CD4-positive, alpha-beta T cell treated with Interleukin-17A for 4 hours (primary cell): ENCODE measurements around the gene OR2Y1.
"Not testable (repeated sequence)": the region's sequence is repeated elsewhere in the genome, so short reads cannot be mapped to it uniquely, and the experiment has no call there.

Experiments used
- DNase-seq: peaks from one replicate; pipeline ENCODE4 v3.0.0-alpha.2; 2020; ENCODE audit warnings: mixed read lengths

OR2Y1 gene

DNA sequence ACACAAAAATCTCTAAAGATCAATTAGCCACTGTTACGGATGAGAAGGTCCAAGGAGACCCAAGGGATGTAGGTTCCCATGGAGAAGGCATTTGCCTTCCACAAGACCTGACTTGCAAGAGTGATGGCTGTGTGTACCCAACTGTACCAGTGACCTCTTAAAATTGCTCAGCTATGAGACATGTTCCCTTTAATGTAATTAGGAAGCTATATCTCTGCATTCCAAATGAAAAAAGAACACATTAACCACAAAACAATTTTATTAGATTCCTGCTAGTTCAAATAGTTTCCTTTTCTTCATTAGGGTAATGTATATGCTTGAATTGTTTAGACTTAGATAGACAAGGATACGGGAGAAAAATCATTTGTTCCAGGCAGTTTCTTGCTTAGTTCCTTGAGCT, 3.3 kb downstream of the OR2Y1 start:
- no peak for DNase-seq

DNA sequence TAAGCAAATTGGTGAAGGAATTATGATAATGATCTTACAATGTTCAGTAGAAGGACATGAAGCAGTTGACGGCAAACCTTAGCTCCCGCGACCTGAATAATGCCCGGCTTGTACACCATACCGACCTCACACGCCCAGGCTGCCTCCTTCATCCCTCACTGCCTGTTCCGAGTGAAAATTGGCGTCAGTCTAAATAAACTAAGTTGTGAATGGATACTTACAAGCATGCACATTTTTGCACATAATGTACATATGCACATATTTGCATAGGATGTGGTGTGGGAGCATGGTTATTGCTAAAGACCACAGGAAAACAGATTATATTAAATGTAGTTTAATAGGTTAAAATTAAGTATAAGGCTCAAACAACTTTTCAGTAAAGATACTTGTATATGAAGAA, 14.9 kb downstream of the OR2Y1 start:
- no peak for DNase-seq

DNA sequence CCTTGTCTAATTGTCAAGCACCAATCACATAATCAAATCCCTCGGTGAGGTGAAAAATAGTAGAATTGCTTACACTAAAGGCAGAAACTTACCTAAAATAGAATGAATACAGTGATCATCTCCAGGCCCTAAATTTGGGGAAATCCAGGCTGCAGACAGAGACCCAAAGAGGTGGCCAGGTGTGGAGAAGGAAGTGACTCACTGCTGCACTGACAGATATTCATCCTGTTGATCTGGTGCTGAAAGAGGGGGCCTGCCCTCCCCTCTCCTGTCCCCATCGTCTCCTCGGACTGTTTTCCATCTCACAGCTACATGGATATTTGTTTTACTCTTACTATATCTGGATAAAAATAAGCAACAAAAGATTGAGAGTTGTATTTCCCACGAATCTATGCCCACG, 15.9 kb downstream of the OR2Y1 start:
- peak; percentile 8 for DNase-seq

DNA sequence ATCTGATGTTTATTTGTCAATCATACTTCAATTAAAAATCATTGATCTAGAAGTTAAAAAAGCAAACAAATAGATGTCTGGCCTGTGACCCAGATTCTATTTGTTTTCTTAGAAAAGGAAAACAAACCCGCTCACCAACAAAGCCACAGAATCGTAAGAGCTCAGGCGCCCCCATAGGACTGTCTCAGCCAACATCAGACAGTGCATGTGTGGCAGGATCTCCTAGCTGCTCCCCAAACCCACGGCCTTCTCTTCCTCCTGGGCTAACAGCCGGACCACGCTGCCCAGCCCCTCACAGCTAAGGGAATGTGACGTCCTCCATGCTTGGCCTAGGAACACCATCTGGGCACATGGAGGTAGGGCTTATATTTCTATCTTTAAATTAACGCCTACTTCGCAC, 19.4 kb downstream of the OR2Y1 start:
- no peak for DNase-seq

DNA sequence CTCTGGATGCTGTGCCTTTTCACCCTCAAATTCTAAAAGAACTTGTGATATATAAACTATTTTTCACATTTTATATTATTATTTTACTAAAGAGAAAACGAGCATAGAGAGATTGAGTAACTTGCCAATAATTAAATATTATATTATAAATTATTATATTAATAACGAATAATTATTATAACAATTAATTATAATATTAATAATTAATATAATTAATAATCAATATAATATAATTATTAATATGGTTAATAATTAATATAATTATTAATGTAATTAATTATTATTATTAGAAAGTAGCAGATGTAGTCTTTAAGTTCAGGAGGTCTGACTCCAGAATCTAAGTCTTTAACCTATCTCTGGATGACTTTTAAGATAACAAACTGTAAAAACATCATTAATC, 20.1 kb downstream of the OR2Y1 start:
- DNase-seq, result no peak

DNA sequence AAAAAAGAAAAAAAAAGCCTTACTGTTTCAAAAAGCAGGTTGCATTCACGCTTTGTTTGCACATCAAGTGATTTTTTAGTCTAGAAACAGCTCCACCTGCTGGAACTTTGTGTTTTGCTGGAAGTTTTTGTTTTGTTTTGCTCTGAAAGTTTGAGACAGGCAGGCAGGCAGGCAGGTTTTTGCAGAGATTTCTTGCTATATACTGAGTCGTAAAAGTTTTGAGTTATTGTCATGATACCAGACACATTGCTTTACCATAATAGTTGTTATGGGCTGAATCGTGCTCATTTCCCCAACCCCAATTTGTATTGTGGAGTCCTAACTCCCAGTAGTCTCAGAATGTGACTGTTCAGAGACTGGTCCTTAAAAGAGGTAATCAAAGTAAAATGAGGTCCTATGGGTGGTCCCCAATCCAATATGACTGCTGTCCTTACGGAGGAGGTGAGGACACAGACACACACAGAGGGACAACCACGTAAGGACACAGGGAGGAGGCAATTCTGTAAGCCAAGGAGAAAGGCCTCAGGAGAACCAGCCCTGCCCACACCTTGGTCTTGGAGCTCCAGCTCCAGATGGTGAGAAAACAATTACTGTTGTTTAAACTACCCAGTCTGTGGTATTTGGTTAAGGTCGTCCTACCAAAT, 20.9 kb downstream of the OR2Y1 start:
- peak; percentile 65 for DNase-seq

DNA sequence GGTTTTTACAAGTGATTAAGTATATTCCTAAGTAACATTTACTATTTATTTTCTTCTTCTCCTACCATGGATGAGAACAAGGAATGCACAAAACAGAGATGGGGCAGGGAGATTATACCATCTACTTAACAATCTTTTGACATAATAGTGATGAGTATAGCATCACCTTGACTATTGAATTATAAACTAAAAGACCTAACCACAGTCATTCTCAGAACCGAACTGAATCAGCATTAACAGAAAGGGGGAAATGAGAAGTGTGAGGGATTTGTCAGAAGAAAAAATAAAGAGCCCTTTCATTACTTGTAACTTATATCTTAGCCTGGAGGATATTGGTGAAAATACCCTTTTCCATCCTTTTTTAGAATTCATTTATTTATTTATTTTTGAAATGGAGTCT, 21.9 kb downstream of the OR2Y1 start:
- DNase-seq, result no peak

DNA sequence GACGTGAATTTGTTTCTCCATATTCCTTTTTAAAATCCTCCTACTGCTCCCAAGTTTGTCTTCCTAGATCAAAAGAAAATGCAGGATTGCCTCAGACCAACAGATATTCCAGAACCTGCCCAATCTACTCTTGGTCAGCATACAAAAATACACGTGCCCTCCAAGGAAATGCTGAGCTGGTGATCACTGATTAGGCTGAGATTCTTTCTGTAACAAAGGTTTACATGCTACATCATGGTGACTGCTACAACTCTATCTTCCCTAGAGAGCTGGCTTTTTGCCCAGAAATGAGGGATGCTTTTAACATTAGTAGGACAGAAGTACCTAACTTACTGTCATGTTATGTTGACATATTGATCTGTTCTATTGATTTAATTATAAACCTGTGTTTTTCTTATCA, 35.5 kb downstream of the OR2Y1 start:
- DNase-seq, result no peak

DNA sequence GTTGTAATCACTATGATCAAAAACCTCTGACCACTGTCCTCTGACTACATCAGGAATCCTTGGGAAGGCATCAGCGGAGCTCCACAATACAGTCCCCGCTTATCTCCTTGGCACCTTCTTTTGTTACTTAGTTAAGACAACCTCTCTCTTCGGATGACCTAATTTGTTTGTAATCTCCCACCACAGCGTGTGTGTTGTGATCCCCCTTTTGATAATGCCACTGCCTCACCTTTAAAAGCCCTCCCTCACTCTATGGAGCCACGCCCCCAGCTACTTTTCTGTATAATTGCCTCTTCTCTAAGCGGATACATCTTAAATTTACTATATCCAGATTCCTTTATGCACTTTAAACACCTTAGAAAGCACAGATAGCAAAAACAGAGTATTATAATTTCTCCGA, 35.9 kb downstream of the OR2Y1 start:
- no peak for DNase-seq

DNA sequence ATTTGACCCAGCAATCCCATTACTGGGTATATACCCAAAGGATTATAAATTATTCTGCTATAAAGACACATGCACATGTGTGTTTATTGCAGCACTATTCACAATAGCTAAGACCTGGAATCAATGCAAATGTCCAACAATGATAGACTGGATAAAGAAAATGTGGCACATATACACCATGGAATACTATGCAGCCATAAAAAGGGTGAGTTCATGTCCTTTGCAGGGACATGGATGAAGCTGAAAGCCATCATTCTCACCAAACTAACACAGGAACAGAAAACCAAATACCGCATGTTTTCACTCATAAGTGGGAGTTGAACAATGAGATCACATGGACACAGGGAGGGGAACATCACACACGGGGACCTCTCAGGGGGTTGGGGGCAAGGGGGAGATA, 36.5 kb downstream of the OR2Y1 start:
- not testable (repeated sequence) for DNase-seq

DNA sequence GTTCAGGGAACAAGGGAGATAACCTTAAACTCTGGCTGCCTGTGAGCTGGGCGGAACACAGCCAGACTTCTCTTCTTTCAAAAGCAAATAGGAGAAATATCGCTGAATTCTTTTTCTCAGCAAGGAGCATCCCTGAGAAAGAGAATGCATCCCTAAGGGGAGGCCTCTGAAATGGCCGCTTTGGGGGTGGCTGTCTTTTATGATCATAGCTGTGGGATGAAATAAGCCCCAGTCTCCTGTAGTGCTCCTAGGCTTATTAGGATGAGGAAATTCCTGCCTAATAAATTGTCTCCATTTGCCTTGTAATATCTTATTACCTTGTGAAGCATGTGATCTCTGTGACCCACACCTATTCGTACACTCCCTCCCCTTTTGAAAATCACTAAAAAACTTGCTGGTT, 39.4 kb downstream of the OR2Y1 start:
- not testable (repeated sequence) for DNase-seq

DNA sequence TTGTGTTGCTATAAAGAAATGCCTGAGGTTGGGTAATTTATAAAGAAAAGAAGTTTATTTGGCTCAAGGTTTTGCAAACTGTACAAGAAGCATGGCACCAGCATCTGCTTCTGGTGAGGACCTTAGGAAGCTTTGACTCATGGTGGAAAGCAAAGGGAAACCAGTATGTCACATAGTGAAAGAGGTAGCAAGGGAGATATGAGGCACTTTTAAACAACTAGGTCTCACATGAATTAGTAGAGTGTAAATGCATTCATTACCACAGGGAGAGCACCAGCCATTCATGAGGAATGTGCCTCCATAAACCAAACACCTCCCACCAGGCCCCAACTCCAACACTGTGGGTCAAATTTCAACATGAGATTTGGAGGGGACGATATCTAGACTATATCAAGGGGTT, 40.8 kb downstream of the OR2Y1 start:
- no peak for DNase-seq

DNA sequence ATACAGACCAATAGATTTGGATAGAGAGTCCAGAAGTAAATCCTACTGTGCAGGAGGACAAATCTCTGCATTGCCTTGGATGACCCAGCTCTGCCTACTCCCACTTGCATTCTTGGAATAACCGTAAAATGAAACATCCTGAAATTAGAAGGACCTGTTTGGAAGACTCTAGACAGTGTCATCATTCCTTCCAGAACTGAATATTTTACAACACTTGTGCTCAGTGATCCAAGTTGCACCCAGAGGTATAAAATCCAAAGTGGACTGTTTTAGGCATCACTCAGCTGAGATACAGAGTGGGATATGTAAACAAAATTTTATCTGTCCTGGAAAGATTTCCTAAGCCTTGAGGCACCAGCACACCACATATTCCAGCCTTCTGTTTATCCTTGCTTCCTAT, 43.7 kb downstream of the OR2Y1 start:
- DNase-seq, result no peak

DNA sequence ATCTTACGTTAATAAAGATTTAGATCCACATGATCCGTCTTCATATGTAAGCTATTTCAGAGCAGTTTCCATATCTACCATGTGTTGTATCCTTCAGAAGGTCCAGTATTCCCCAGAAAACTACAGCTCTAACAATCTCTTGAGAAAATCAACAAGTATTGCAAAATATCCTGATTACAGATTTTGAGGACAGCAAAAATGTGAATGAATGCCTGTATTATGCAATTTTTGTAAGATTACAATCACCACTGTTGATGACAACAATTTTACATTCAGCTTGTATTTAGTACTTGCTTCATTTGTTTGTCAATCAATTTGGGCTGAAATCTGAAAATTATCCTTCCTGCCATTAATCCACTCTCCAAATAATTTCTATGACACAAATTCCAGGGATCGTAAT, 47.4 kb downstream of the OR2Y1 start:
- no peak for DNase-seq

DNA sequence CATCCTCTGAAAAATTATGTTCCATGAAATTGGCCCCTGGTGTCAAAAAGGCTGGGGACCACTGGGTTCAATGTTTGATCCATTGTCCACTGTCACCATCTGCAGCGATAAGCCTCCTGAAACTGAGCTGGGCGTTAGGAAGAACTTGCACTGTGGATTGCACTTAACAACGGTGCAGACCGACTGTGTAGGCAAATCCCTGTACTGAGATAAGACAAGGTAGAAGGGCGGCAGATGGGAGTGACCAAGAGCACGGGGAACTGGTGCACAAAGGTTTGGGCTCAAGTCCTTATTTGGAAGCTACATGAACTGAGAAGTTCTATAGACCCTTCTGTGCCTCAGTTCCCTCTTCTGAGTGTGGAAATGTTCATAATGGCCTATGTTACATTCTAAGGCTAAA, 48.8 kb downstream of the OR2Y1 start:
- DNase-seq, result no peak

DNA sequence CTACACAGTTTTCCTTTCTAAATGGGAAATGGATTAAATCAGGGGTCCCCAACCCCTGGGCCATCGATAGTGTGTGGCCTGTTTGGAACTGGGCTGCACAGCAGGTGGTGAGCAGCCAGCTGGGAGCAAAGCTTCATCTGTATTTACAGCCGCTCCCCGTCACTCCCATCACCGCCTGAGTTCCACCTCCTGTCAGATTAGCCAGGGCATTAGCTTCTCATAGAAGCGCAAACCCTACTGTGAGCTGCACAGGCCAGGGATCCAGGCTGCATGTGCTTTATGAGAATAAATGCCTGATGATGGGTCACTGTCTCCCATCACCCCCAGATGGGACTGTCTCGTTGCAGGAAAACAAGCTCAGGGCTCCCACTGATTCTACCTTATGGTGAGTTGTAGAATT, 49.3 kb downstream of the OR2Y1 start:
- no peak for DNase-seq

DNA sequence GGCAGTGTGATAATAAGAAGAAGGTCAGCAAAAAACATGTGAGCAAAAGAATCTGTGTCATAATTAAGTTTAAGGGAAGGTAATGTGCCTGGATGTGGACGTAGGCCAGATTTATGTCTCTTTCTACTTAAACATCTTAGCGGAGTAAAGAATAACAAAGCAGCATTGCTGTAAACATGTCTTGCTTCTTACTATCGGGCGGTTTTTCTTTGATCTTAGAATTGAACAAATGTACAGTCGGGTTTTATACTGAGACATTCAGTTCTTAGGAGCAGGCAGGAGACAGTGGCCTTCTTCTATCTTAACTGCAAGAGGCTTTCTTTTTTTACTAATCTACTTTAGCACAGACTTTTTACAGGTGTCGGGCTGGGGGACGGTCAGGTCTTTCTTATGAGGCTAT, 50.1 kb downstream of the OR2Y1 start:
- no peak for DNase-seq
